ENCODE measurements around the gene C13orf46.
"Not testable (repeated sequence)": the region's sequence is repeated elsewhere in the genome, so short reads cannot be mapped to it uniquely, and the experiment has no call there.

Gene C13orf46

GRCh38 chr13:113920606-113921286, 53.1 kb downstream of the C13orf46 start:
- no peak for DNase-seq

GRCh38 chr13:113919761-113920559, 53.9 kb downstream of the C13orf46 start:
- DNase-seq = no peak

DNA sequence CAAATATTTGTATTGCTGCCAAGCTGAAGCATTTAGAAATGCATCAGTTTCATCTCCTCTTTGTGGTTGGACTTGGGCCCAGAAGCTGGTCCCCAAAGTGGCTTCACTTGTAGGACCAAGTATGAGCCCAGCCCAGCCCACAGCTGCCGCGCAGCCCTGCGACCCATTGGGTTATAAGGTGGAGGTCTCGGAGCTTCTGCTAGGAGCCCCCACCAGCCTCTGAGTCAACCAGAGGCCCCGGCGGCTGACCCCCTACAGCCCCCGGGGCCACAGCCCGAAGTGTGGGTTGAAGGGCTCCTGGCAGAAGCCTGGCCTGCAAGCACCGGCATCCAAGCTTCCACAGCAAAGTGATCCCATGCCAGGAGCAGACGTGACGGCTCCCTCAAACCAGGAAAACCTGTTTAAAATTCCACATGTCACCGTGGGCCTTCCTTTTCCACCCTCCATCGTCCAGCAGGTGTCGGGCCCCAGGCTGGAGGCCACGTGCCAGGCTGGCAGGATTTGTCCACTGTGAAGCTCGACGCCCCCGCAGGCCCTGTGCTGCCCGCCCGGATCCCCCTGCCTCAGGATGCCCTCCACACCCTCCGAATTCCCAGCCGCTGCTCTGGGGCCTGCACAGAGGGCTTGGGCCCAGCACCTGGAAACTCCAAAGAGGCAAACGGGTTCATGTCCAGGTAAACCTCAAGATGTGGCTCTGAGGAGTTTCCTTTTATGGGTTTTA, 54.7 kb downstream of the C13orf46 start:
- no peak for DNase-seq

GRCh38 chr13:113918580-113918979, 55.3 kb downstream of the C13orf46 start:
- DNase-seq = no peak

GRCh38 chr13:113917594-113918371, 56.1 kb downstream of the C13orf46 start:
- DNase-seq = no peak

GRCh38 chr13:113917096-113917495, 56.8 kb downstream of the C13orf46 start:
- DNase-seq = no peak

DNA sequence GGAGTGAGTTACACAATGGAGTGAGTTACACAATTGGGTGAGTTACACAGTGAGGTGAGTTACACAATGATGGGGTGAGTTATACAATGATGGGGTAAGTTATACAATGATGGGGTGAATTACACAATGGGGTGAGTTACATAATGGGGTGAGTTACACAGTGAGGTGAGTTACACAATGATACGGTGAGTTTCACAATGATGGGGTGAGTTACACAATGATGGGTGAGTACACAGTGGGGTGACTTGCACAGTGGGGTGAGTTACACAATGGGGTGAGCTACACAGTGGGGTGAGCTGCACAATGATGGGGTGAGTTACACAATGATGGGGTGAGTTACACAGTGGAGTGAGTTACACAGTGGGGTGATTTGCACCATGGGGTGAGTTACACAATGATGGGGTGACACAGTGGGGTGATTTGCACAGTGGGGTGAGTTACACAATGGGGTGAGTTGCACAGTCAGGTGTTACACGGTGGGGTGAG, 57.5 kb downstream of the C13orf46 start:
- no peak for DNase-seq

- no peak for DNase-seq
Observed at GRCh38 chr13:113915786-113916329, 58.0 kb downstream of the C13orf46 start.

DNA sequence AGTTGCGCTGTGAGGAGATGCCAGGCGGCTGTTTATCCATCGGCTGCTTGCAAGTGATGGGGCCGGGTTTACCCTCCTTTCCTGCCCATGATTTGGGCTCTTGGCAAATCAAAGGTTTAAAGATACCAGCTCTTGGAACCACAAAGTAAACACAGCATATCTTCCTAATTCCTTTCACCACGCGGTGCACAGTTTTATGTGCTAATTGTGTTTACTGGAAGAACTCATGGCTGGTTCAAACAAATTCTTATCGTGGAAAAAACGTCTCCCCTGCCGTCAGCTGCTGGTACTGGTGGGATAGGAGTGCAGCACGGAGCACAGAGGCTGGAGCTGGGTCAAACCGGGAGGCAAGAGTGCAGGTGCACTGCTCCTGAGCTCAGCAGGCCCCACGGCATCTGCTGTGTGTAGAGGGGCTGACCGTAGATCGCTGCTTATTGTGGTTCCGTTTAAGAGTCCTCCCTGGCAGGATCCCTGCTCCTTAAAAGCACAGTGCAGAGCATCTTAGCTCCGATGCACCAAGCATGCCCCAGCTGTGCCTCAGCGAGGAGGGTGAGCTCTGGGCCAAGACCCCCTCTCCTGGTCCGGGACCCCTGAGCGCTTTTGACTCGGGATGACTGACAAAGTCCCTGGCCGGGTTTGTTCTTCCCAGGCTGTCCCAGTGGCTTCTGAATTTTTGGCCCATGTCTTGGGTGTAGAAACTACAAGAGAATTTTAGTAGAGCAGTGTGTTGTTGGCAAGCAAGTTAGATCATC, 58.7 kb downstream of the C13orf46 start:
- no peak for DNase-seq

GRCh38 chr13:113914333-113915011, 59.4 kb downstream of the C13orf46 start:
- DNase-seq = no peak

GRCh38 chr13:113913838-113914237, 60.0 kb downstream of the C13orf46 start:
- DNase-seq = not testable (repeated sequence)

- DNase-seq = not testable (repeated sequence)
Observed at GRCh38 chr13:113913408-113913807, 60.5 kb downstream of the C13orf46 start.

- DNase-seq = no peak
Observed at GRCh38 chr13:113912596-113912995, 61.3 kb downstream of the C13orf46 start.

GRCh38 chr13:113907635-113908617, 66.0 kb downstream of the C13orf46 start:
- no peak for DNase-seq

DNA sequence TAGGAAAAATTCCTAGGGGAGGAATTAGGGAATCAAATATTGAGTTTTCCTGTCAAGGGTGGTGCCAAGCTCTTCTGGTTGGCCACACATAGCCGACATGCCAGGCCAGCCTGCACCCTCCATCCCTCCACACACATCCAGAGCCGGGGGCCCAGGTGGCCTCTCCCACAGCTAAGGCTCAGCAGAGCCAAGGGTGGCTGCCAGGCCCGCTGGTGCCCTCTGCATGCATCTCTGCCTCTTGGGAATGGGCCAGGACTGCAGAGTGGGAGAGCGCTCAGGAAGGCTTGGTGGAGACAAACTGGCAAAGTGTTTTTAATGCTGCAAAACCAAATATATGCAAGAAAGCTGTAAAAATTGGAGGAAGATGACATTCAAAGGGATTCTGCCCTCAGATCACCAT, 67.3 kb downstream of the C13orf46 start:
- no peak for DNase-seq

GRCh38 chr13:113905942-113906341, 67.9 kb downstream of the C13orf46 start:
- DNase-seq = no peak

GRCh38 chr13:113905018-113905417, 68.9 kb downstream of the C13orf46 start:
- no peak for DNase-seq

DNA sequence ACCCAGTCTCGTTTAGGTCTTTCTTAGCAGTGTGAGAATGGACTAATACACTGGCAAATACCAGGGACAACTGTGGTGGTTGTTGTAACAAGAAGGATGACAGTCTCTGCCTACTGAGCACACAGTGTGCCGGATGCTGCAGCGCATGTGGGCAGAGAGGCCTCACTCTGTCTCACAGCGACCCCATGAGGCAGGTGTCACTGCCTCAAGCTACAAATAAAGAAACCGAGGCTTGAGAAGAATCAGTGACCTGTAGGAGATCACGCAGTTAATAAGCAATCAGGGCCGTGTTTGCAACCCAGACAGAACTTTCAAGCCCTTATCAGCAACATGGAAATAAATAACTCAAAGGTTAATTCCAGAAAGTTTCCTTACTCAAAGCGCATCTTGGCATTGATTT, 69.5 kb downstream of the C13orf46 start:
- DNase-seq = peak; percentile 7

- DNase-seq = no peak
Observed at GRCh38 chr13:113903912-113904311, 70.0 kb downstream of the C13orf46 start.
